Measurements from ENCODE around the gene TFAP2D. TPM values are rescaled to one million over a fixed set of nuclear protein-coding genes. Genes with fewer than 3 reads are reported as not detected.

The TFAP2D gene
- polyA plus RNA-seq, 1 experiment = not detected

GRCh38 chr6:50717734-50718457 lies 4.6 kb downstream of the TFAP2D start:
- CTCF ChIA-PET = no interaction called here

GRCh38 chr6:50718566-50718965 lies 5.2 kb downstream of the TFAP2D start:
- no peak for DNase-seq (ENCODE audit: low read depth, low spot score)
- Histone ChIP-seq H3K27me3 (ENCODE audit: control insufficient read depth, insufficient read depth, low read length) (peaks cover 12% of the 10 kb centered on the region), H3K4me3 (ENCODE audit: low read depth, low read length) (no peak overlapping the region), H3K9me3 (ENCODE audit: control insufficient read depth, insufficient read depth, low read length) (no peaks in the 10 kb centered on the region; the same call in 1 of the 2 replicates), H3K27ac (ENCODE audit: low read depth, low read length) (no peak overlapping the region)
- POLR2A ChIA-PET = no interaction called here
- no peak for TF ChIP-seq CTCF (IDR thresholded peaks at IDR 0.05; ENCODE audit: low read depth, low read length)
- CTCF ChIA-PET = no interaction called here

More at GRCh38 chr6:50717734-50718457, 4.6 kb downstream of the TFAP2D start:
- Histone ChIP-seq H3K9me3 (ENCODE audit: control insufficient read depth, insufficient read depth, low read length) (no peaks in the 10 kb centered on the region; the same call in 1 of the 2 replicates), H3K27ac (ENCODE audit: low read depth, low read length) (no peak overlapping the region), H3K4me3 (ENCODE audit: low read depth, low read length) (no peak overlapping the region), H3K27me3 (ENCODE audit: control insufficient read depth, insufficient read depth, low read length) (peaks cover 12% of the 10 kb centered on the region)
- no peak for TF ChIP-seq CTCF (IDR thresholded peaks at IDR 0.05; ENCODE audit: low read depth, low read length)
- DNase-seq (ENCODE audit: low read depth, low spot score) = no peak
- POLR2A ChIA-PET = interaction anchor here (0.6 kb wide), 1 partner anchor 1209 kb away, joined by 3 read pairs; no protein-coding TSS in a partner anchor

DNA sequence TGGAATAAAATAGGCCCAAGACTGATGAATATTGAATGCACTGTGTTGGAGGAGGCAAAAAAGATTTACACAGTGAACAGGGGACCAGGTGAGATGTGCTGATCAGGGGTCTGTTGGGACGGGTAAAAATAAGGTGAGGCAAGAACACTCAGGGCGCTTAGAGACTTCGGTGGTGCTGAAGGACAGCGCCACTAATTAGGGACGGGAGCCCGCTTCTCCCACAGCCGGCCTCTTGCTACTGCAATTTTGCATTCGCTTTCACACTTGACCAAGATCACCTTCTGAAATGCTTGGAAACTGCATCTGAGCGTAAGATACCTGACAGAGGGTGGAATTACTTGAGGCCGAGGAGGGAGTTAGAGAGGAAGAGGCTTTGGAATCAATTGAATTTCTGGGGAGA lies 7.3 kb downstream of the TFAP2D start:
- CTCF ChIA-PET = no interaction called here
- TF ChIP-seq CTCF (IDR thresholded peaks at IDR 0.05; ENCODE audit: low read depth, low read length) = no peak
- Histone ChIP-seq H3K4me3 (ENCODE audit: low read depth, low read length) (no peak overlapping the region), H3K27me3 (ENCODE audit: control insufficient read depth, insufficient read depth, low read length) (peaks cover 2% of the 10 kb centered on the region), H3K9me3 (ENCODE audit: control insufficient read depth, insufficient read depth, low read length) (peaks cover 3% of the 10 kb centered on the region; the same call in 1 of the 2 replicates), H3K27ac (ENCODE audit: low read depth, low read length) (no peak overlapping the region)
- DNase-seq (ENCODE audit: low read depth, low spot score) = no peak
- POLR2A ChIA-PET = no interaction called here

GRCh38 chr6:50721978-50722377 lies 8.7 kb downstream of the TFAP2D start:
- Histone ChIP-seq H3K27ac (ENCODE audit: low read depth, low read length) (no peak overlapping the region), H3K4me3 (ENCODE audit: low read depth, low read length) (no peak overlapping the region), H3K27me3 (ENCODE audit: control insufficient read depth, insufficient read depth, low read length) (peaks cover 2% of the 10 kb centered on the region), H3K9me3 (ENCODE audit: control insufficient read depth, insufficient read depth, low read length) (peaks cover 3% of the 10 kb centered on the region; the same call in 1 of the 2 replicates)
- CTCF ChIA-PET = interaction anchor here (0.7 kb wide), 2 partner anchors 62 to 1189 kb away, joined by 3 read pairs; no protein-coding TSS in a partner anchor
- POLR2A ChIA-PET = no interaction called here
- DNase-seq (ENCODE audit: low read depth, low spot score) = no peak
- no peak for TF ChIP-seq CTCF (IDR thresholded peaks at IDR 0.05; ENCODE audit: low read depth, low read length)

DNA sequence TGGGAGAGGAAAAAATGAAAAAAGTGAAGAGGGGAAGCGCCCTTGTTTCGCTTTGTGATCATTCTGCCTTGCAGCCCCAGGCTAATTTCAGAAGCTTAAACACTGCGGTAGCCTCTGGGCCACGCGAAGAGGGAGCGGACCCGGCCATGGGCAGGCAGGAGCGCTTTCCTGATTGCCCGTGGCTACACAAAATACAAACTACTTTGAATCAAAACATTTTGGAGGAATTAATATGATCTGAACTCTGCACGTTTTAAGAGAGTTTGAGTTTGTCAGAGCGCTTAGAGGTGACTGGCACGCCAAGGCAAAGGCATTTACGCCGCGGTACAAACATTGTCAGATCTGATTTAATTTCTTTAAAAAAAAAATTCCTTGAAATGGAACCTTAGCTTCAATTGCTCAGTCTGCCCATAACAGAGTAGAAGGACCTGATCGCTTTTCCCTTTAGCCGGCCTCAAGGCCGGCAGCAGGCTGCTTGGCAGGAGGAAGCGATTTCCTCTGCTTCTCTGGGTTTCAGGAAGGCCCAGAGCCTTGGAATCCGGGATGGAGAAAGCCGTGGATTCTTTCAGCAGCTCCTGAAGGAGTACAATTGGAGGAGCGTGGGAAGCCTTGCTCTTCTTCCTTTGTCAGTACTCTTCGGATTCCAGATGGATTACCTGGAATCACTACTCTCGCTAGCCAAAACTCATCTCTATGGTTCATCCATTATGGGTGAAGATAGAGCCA lies 9.7 kb downstream of the TFAP2D start:
- CTCF ChIA-PET = interaction anchor here (0.7 kb wide), 1 partner anchor 61 kb away, joined by 3 read pairs; no protein-coding TSS in a partner anchor
- H3K4me3 ChIP-seq (ENCODE audit: low read depth, low read length) = no peak overlapping the region
- peaks cover 3% of the 10 kb centered on the region; the same call in 1 of the 2 replicates for H3K9me3 ChIP-seq (ENCODE audit: control insufficient read depth, insufficient read depth, low read length)
- POLR2A ChIA-PET = no interaction called here
- TF ChIP-seq CTCF (IDR thresholded peaks at IDR 0.05; ENCODE audit: low read depth, low read length) = no peak
- no peak overlapping the region for H3K27ac ChIP-seq (ENCODE audit: low read depth, low read length)
- DNase-seq (ENCODE audit: low read depth, low spot score) = no peak
- H3K27me3 ChIP-seq (ENCODE audit: control insufficient read depth, insufficient read depth, low read length) = peaks cover 2% of the 10 kb centered on the region

Measured in AG04450 (cell line).